ENCODE measurements around the gene SORCS2.

DNA sequence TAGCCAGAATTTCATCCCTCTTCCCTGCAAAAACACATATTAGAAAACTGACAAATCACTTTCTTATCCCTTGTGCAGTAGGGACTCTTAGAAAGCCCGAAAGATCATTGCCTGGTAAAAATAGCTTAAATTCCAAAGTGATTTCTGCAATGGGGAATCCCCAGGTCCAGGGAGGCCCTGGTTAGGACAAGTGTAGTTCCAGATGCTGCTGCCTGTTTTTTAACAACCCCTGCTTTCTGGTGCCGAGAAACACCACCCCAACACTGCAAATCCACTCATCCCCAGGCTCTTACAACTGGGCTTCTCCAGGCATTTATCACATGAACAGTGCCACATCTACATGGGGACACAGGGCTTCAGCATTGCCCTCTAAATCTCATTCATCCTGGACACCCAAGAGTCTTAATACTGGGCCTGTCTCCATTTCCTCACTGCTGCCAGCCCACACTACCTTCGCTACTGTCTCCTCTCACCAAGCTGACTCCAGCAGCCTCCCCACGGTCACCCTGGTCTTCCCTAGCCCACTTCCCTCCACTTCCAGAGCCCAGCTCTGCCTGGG lies 354.6 kb downstream of the SORCS2 start:
- no peak for TF ChIP-seq POLR2AphosphoS5 (IDR thresholded peaks at IDR 0.05)
- TF ChIP-seq, protein P1, sequence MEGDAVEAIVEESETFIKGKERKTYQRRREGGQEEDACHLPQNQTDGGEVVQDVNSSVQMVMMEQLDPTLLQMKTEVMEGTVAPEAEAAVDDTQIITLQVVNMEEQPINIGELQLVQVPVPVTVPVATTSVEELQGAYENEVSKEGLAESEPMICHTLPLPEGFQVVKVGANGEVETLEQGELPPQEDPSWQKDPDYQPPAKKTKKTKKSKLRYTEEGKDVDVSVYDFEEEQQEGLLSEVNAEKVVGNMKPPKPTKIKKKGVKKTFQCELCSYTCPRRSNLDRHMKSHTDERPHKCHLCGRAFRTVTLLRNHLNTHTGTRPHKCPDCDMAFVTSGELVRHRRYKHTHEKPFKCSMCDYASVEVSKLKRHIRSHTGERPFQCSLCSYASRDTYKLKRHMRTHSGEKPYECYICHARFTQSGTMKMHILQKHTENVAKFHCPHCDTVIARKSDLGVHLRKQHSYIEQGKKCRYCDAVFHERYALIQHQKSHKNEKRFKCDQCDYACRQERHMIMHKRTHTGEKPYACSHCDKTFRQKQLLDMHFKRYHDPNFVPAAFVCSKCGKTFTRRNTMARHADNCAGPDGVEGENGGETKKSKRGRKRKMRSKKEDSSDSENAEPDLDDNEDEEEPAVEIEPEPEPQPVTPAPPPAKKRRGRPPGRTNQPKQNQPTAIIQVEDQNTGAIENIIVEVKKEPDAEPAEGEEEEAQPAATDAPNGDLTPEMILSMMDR (IDR thresholded peaks at IDR 0.05) = no peak
- TF ChIP-seq POLR2A (IDR thresholded peaks at IDR 0.05) = no peak
- no peak for TF ChIP-seq EP300 (IDR thresholded peaks at IDR 0.05)
